Right lobe of liver (tissue), 4 donors: ENCODE measurements around the gene KLK8.

Experiments used
- POLR2A ChIP-seq: fragments of 450-650 bp; IDR thresholded peaks from one replicate; pipeline ENCODE4 v1.6.1; 2017; ENCODE audit warnings: antibody characterized with exemption, mild to moderate bottlenecking
- TF ChIP-seq, protein P1 (sequence below), 4 donors: fragments of 200-600 bp in 3 of 4; fragments of 450-650 bp in 1 of 4; IDR thresholded peaks; one replicate each; pipeline versions ENCODE4 v1.5.1 to v1.8.0; 2016 to 2022; ENCODE audit warnings: antibody characterized with exemption in 4 of 4, mild to moderate bottlenecking in 2 of 4
- donor health status: DM: no; HTN: no; CAD: no.
- donor health status: DM: no; HTN: no; CAD: no.
- donor health status: DM: no; HTN: yes; CAD: no.

DNA sequence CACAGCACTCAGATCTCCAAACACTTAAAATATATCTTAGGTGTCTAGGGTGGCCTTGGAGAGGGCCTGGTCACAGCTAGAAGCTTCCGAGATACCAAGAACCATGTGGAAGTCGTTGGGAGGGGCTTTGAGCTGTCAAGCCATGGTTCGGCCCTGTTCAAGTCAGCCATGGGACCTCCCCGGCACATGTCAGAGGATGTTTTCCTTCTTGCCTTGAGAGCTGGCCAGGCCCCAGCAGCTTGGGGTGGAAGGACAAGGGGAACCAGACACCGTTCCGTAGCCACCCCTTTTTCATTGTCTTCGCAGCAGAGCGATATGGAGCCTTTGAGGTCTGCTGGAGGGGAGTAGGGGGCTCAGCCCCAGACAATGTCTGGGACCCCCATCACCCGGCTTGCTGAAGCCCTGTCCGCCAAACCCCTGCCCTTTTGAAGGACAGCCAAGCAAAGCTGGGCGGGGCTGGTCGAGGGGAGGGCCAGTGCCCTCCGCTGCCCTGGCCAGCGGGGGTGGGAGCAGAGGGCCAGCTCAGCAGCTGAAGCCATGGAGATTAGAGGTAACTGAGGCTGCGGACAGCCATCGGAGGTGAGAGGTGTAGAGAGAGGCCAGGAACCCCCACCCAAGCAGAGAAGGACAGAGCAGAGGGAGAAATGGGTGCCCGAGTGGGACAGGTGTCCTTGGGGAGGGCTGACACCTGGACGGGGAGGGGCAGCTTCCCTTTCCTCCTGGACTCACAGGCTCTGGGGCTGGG lies 24.6 kb upstream of the KLK8 start:
- TF ChIP-seq, protein P1, sequence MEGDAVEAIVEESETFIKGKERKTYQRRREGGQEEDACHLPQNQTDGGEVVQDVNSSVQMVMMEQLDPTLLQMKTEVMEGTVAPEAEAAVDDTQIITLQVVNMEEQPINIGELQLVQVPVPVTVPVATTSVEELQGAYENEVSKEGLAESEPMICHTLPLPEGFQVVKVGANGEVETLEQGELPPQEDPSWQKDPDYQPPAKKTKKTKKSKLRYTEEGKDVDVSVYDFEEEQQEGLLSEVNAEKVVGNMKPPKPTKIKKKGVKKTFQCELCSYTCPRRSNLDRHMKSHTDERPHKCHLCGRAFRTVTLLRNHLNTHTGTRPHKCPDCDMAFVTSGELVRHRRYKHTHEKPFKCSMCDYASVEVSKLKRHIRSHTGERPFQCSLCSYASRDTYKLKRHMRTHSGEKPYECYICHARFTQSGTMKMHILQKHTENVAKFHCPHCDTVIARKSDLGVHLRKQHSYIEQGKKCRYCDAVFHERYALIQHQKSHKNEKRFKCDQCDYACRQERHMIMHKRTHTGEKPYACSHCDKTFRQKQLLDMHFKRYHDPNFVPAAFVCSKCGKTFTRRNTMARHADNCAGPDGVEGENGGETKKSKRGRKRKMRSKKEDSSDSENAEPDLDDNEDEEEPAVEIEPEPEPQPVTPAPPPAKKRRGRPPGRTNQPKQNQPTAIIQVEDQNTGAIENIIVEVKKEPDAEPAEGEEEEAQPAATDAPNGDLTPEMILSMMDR (IDR thresholded peaks at IDR 0.05) = no peak
- TF ChIP-seq POLR2A = no peak
